Keratinocyte (primary cell): ENCODE data around the gene CYP39A1. TPM values are rescaled to one million over a fixed set of nuclear protein-coding genes. Genes with fewer than 3 reads are reported as not detected.

Source experiments
- DNase-seq: peaks from one replicate; pipeline ENCODE4 v3.0.0-alpha.2; 2011; ENCODE audit warnings: low read depth, missing footprints, low spot score
- FAIRE-seq: peaks from 2 replicates; lab custom pipeline; 2011; peaks lifted over from hg19 to GRCh38; lab: Jason Lieb, UNC
- H2AFZ ChIP-seq: 2 replicates; pipeline ENCODE4 v1.6.0; 2012; ENCODE audit warnings: low read length, control low read depth, inconsistent platforms; ENCODE audit not compliant: control insufficient read depth
- H3K27ac ChIP-seq: 2 replicates; pipeline ENCODE4 v1.5.1; 2011; ENCODE audit warnings: low read length; ENCODE audit not compliant: control insufficient read depth, insufficient read depth
- H3K27me3 ChIP-seq: 3 replicates; pipeline ENCODE4 v1.6.0; 2011; ENCODE audit warnings: low read length; ENCODE audit not compliant: control insufficient read depth, insufficient read depth; ENCODE audit errors: extremely low read depth
- H3K36me3 ChIP-seq, 2 experiments: 2 replicates in 1 of 2; 3 replicates in 1 of 2; pipeline ENCODE4 v1.5.1; 2011; ENCODE audit warnings: low read length in 2 of 2, mild to moderate bottlenecking in 1 of 2; ENCODE audit not compliant: control insufficient read depth in 2 of 2, insufficient read depth in 2 of 2; ENCODE audit errors: extremely low read depth in 1 of 2
- H3K4me1 ChIP-seq: 3 replicates; pipeline ENCODE4 v1.5.1; 2011; ENCODE audit warnings: low read length; ENCODE audit not compliant: control insufficient read depth, insufficient read depth; ENCODE audit errors: extremely low read depth
- H3K4me2 ChIP-seq: 3 replicates; pipeline ENCODE4 v1.6.0; 2011; ENCODE audit warnings: low read depth, low read length; ENCODE audit not compliant: control insufficient read depth, insufficient read depth; ENCODE audit errors: extremely low read depth
- H3K4me3 ChIP-seq, 3 experiments: fragments of 200-600 bp in 1 of 3; sonication (generic) in 1 of 3; 2 replicates in 2 of 3; 3 replicates in 1 of 3; pipeline ENCODE4 v1.5.1; 2011 to 2016; ENCODE audit warnings: low read length in 3 of 3, mild to moderate bottlenecking in 3 of 3, control low read depth in 2 of 3, inconsistent platforms in 1 of 3, low read depth in 1 of 3, mixed read lengths in 1 of 3, mixed run types in 1 of 3, moderate library complexity in 1 of 3; ENCODE audit not compliant: control insufficient read depth in 2 of 3, insufficient read depth in 2 of 3; ENCODE audit errors: extremely low read depth in 1 of 3
- H3K79me2 ChIP-seq: 2 replicates; pipeline ENCODE4 v1.6.0; 2012; ENCODE audit warnings: low read length; ENCODE audit not compliant: control insufficient read depth, insufficient read depth
- H3K9ac ChIP-seq: 3 replicates; pipeline ENCODE4 v1.6.0; 2011; ENCODE audit warnings: low read length; ENCODE audit not compliant: control insufficient read depth, insufficient read depth; ENCODE audit errors: extremely low read depth
- H3K9me1 ChIP-seq: 3 replicates; pipeline ENCODE4 v1.6.0; 2011; ENCODE audit warnings: low read length; ENCODE audit not compliant: control insufficient read depth, insufficient read depth; ENCODE audit errors: extremely low read depth
- H3K9me3 ChIP-seq: 2 replicates; pipeline ENCODE4 v1.5.1; 2012; ENCODE audit warnings: low read depth, low read length; ENCODE audit not compliant: control insufficient read depth
- H4K20me1 ChIP-seq: 3 replicates; pipeline ENCODE4 v1.6.0; 2011; ENCODE audit warnings: low read length; ENCODE audit not compliant: control insufficient read depth, insufficient read depth; ENCODE audit errors: extremely low read depth
- CTCF ChIP-seq, 3 experiments: IDR thresholded peaks in 1 of 3; conservative IDR thresholded peaks in 1 of 3; optimal IDR thresholded peaks in 1 of 3; 2 replicates in 2 of 3; 3 replicates in 1 of 3; pipeline versions ENCODE3 to v1.5.1; 2011; ENCODE audit warnings: low read length in 3 of 3, mild to moderate bottlenecking in 3 of 3, moderate library complexity in 2 of 3, control low read depth in 1 of 3, inconsistent platforms in 1 of 3; ENCODE audit not compliant: insufficient read depth in 2 of 3; ENCODE audit errors: extremely low read depth in 1 of 3
- EZH2 ChIP-seq: IDR thresholded peaks from one replicate; pipeline ENCODE4 v1.6.1; 2012; ENCODE audit warnings: inconsistent platforms, mild to moderate bottlenecking, low read length, moderate library complexity
- dilution Hi-C: fragments of 300-500 bp; cut with MboI; formaldehyde crosslinking; loops from one replicate; pipeline ENCODE4 v1.7.0; 2020; ENCODE audit warnings: low sequenced_read_pairs; ENCODE audit not compliant: extremely low pct_ligation_motif_present
- polyA plus RNA-seq, 5 experiments: library from polyadenylated mRNA; depleted of rRNA in 3 of 5; stranded (reverse) in 3 of 5; stranded (forward) in 1 of 5; unstranded in 1 of 5; fragments of >200 nt; gene quantifications; 1 replicate in 1 of 5; 2 replicates in 3 of 5; 3 replicates in 1 of 5; pipeline versions ENCODE4 v1.2.1 to v1.2.3, GENCODE V29; 2011 to 2012; ENCODE audit warnings: missing spikeins in 2 of 5, low read depth in 1 of 5, low replicate concordance in 1 of 5

The CYP39A1 gene
- polyA plus RNA-seq, 1 donor (not counting 4 experiments of a cell fraction or from before 2014, with no cell fraction given), result 1.6 TPM

GRCh38 chr6:46642928-46643751, 9.5 kb downstream of the CYP39A1 start:
- Histone ChIP-seq H3K9me3 (no peaks in the 10 kb centered on the region), H3K4me2 (peak overlapping the region; percentile 33), H3K9me1 (no peaks in the 10 kb centered on the region), H2AFZ (no peak overlapping the region), H3K27ac (peak overlapping the region; percentile 53), H3K79me2 (no peaks in the 10 kb centered on the region), H3K4me3 (no peak overlapping the region), H4K20me1 (no peaks in the 10 kb centered on the region), H3K9ac (no peak overlapping the region), H3K4me1 (peaks cover 26% of the 10 kb centered on the region), H3K27me3 (no peaks in the 10 kb centered on the region), H3K36me3 (no peaks in the 10 kb centered on the region)
- no peak for TF ChIP-seq EZH2
- TF ChIP-seq CTCF (optimal IDR thresholded peaks at IDR 0.05 in 1 of 3, IDR thresholded peaks at IDR 0.05 in 1 of 3, conservative IDR thresholded peaks at IDR 0.05 in 1 of 3; ENCODE audit: extremely low read depth in 1 of 3, insufficient read depth in 2 of 3, low read length in 3 of 3), result no peak
- peak; percentile 83 for FAIRE-seq
- dilution Hi-C loops, result no loop called here
- peak; percentile 35 for DNase-seq

DNA sequence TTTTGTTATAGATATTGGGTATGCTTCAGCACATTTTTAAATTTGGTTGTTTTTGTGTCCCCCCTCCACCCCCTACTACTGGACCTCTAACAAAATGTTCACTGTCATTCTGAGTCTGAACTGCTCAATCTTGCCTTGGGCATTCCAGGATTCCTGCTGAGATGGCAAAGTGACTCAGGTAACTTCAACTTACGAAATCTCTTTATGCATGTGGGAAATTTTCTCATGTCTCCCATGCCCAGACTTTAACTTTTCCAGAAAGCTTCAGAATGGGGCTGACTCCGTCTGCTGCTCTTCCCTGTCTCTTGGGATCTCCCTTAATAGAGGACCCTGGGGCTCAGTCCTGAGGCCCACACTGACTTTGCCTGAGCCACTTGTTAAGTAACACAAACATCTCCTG, 14.0 kb downstream of the CYP39A1 start:
- no peak overlapping the region for H3K4me3 ChIP-seq
- H3K27ac ChIP-seq, result peak overlapping the region; percentile 81
- H4K20me1 ChIP-seq, result no peaks in the 10 kb centered on the region
- dilution Hi-C loops, result no loop called here
- peaks cover 33% of the 10 kb centered on the region for H3K4me1 ChIP-seq
- H3K79me2 ChIP-seq, result no peaks in the 10 kb centered on the region
- H3K27me3 ChIP-seq, result no peaks in the 10 kb centered on the region
- no peak for DNase-seq
- TF ChIP-seq CTCF (optimal IDR thresholded peaks at IDR 0.05 in 1 of 3, IDR thresholded peaks at IDR 0.05 in 1 of 3, conservative IDR thresholded peaks at IDR 0.05 in 1 of 3; ENCODE audit: extremely low read depth in 1 of 3, insufficient read depth in 2 of 3, low read length in 3 of 3) (no peak), EZH2 (no peak)
- peak; percentile 73 for FAIRE-seq
- H3K9ac ChIP-seq, result peak overlapping the region; percentile 65
- H3K9me1 ChIP-seq, result no peaks in the 10 kb centered on the region
- peak overlapping the region; percentile 85 for H2AFZ ChIP-seq
- no peaks in the 10 kb centered on the region for H3K36me3 ChIP-seq
- H3K4me2 ChIP-seq, result peak overlapping the region; percentile 65
- no peaks in the 10 kb centered on the region for H3K9me3 ChIP-seq
